IMR-90 (cell line): ENCODE data around the gene GRAMD1B. TPM values are rescaled to one million over a fixed set of nuclear protein-coding genes. Genes with fewer than 3 reads are reported as not detected.

Experiments
- ATAC-seq: fragments of 200-7000 bp; cut with Tn5 transposase; 2 replicates; pipeline ENCODE4 v1.9.1; 2020; ENCODE audit warnings: low read depth, mild to moderate bottlenecking, moderate library complexity
- BruUV-seq: library from RNA; stranded (reverse); fragments of 400-500 nt; replicated peaks from 2 replicates; lab custom pipeline; 2021; lab: Mats Ljungman, UMichigan
- CTCF ChIA-PET: fragments of 300-600 bp; formaldehyde crosslinking; extraction: SDS; loops from one replicate; lab custom pipeline; 2021; ENCODE audit warnings: antibody characterized with exemption; lab: Yijun Ruan, JAX
- POLR2A ChIA-PET: fragments of 300-600 bp; sonication (Branson Sonifier 250); formaldehyde crosslinking; loops from one replicate; lab custom pipeline; 2022; ENCODE audit warnings: antibody characterized with exemption; ENCODE audit not compliant: unreplicated experiment; lab: Charles Lee
- DNase-seq: peaks from one replicate; pipeline ENCODE4 v3.0.0; 2013
- H2AFZ ChIP-seq: replicated peaks from 2 replicates; pipeline ENCODE3; 2013; ENCODE audit warnings: low read length, mild to moderate bottlenecking; ENCODE audit not compliant: poor library complexity
- H2AK5ac ChIP-seq: 2 replicates; pipeline ENCODE4 v1.6.1; 2013; ENCODE audit warnings: low read depth, low read length, inconsistent platforms
- H2AK9ac ChIP-seq: replicated peaks from 2 replicates; pipeline ENCODE3; 2013; ENCODE audit warnings: mild to moderate bottlenecking, low read depth, low read length, moderate library complexity; ENCODE audit not compliant: poor library complexity
- H2BK120ac ChIP-seq: 2 replicates; pipeline ENCODE4 v1.6.1; 2013; ENCODE audit warnings: low read depth, low read length, inconsistent platforms
- H2BK15ac ChIP-seq: 3 replicates; pipeline ENCODE4 v1.6.1; 2013; ENCODE audit warnings: low read depth, low read length, inconsistent platforms
- H2BK20ac ChIP-seq: 2 replicates; pipeline ENCODE4 v1.6.1; 2013; ENCODE audit warnings: low read depth, mild to moderate bottlenecking, inconsistent platforms, low read length, moderate library complexity
- H2BK5ac ChIP-seq: 2 replicates; pipeline ENCODE4 v1.6.1; 2013; ENCODE audit warnings: mild to moderate bottlenecking, low read depth, low read length, inconsistent platforms; ENCODE audit not compliant: poor library complexity, severe bottlenecking
- H3K14ac ChIP-seq: replicated peaks from 2 replicates; pipeline ENCODE4 v1.6.1; 2013; ENCODE audit warnings: low read depth, low read length, inconsistent platforms
- H3K18ac ChIP-seq: 2 replicates; pipeline ENCODE4 v1.6.1; 2013; ENCODE audit warnings: low read depth, low read length, control low read depth
- H3K23ac ChIP-seq: 2 replicates; pipeline ENCODE4 v1.6.1; 2013; ENCODE audit warnings: low read depth, low read length, inconsistent platforms
- H3K27ac ChIP-seq: 2 replicates; pipeline ENCODE4 v1.5.1; 2013; ENCODE audit warnings: mild to moderate bottlenecking, control low read depth, low read length; ENCODE audit not compliant: insufficient read depth
- H3K27me3 ChIP-seq: 2 replicates; pipeline ENCODE4 v1.6.1; 2013; ENCODE audit warnings: low read length; ENCODE audit not compliant: control insufficient read depth, insufficient read depth
- H3K36me3 ChIP-seq: 2 replicates; pipeline ENCODE4 v1.6.1; 2013; ENCODE audit warnings: low read length, mixed read lengths; ENCODE audit not compliant: control insufficient read depth, insufficient read depth
- H3K4ac ChIP-seq: 2 replicates; pipeline ENCODE4 v1.6.1; 2013; ENCODE audit warnings: low read depth, low read length, inconsistent platforms
- H3K4me1 ChIP-seq: 2 replicates; pipeline ENCODE4 v1.6.1; 2013; ENCODE audit warnings: low read length, mixed read lengths; ENCODE audit not compliant: control insufficient read depth, insufficient read depth
- H3K4me2 ChIP-seq: 2 replicates; pipeline ENCODE4 v1.6.1; 2013; ENCODE audit warnings: low read depth, mild to moderate bottlenecking, control low read depth, low read length, moderate library complexity
- H3K4me3 ChIP-seq: 2 replicates; pipeline ENCODE4 v1.5.1; 2013; ENCODE audit warnings: low read depth, mild to moderate bottlenecking, control low read depth, low read length, moderate library complexity; ENCODE audit not compliant: insufficient read depth
- H3K56ac ChIP-seq: 2 replicates; pipeline ENCODE4 v1.6.1; 2013; ENCODE audit warnings: low read length, inconsistent platforms; ENCODE audit not compliant: insufficient read depth; ENCODE audit errors: extremely low read depth
- H3K79me1 ChIP-seq, 2 experiments: 2 replicates each; pipeline ENCODE4 v1.6.1; 2013; ENCODE audit warnings: low read length in 2 of 2, inconsistent platforms in 1 of 2, low read depth in 1 of 2
- H3K9ac ChIP-seq: 2 replicates; pipeline ENCODE4 v1.6.1; 2013; ENCODE audit warnings: low read depth, low read length, control low read depth
- H3K9me1 ChIP-seq: 2 replicates; pipeline ENCODE4 v1.6.1; 2013; ENCODE audit warnings: low read length, inconsistent platforms; ENCODE audit not compliant: insufficient read depth
- H3K9me3 ChIP-seq: 2 replicates; pipeline ENCODE4 v1.6.1; 2013; ENCODE audit warnings: low read length; ENCODE audit not compliant: control insufficient read depth, insufficient read depth
- H4K20me1 ChIP-seq: 2 replicates; pipeline ENCODE4 v1.6.1; 2013; ENCODE audit warnings: low read length, inconsistent platforms; ENCODE audit not compliant: insufficient read depth
- H4K5ac ChIP-seq: 2 replicates; pipeline ENCODE4 v1.6.1; 2013; ENCODE audit warnings: mild to moderate bottlenecking, low read depth, low read length, control low read depth
- H4K8ac ChIP-seq, 2 experiments: 2 replicates each; pipeline ENCODE4 v1.6.1; 2013; ENCODE audit warnings: low read depth in 2 of 2, low read length in 2 of 2, control low read depth in 1 of 2, inconsistent platforms in 1 of 2
- H4K91ac ChIP-seq: 2 replicates; pipeline ENCODE4 v1.6.1; 2013; ENCODE audit warnings: low read depth, low read length, inconsistent platforms; ENCODE audit not compliant: insufficient read depth
- BHLHE40 ChIP-seq: fragments of 150-350 bp; IDR thresholded peaks from 2 replicates; pipeline ENCODE4 v1.6.1; 2016; ENCODE audit warnings: mild to moderate bottlenecking, low read depth, low read length
- CEBPB ChIP-seq: IDR thresholded peaks from 2 replicates; pipeline ENCODE4 v1.6.1; 2012; ENCODE audit warnings: low read depth, low read length, improper control_type of control experiment
- CHD1 ChIP-seq: IDR thresholded peaks from 2 replicates; pipeline ENCODE4 v1.6.1; 2012; ENCODE audit warnings: low read depth, low read length, improper control_type of control experiment
- CTCF ChIP-seq: conservative IDR thresholded peaks from 2 replicates; pipeline ENCODE4 v1.5.1; 2012; ENCODE audit warnings: mild to moderate bottlenecking, low read depth, low read length, improper control_type of control experiment
- ELK1 ChIP-seq: fragments of 150-350 bp; IDR thresholded peaks from 2 replicates; pipeline ENCODE4 v1.6.1; 2016; ENCODE audit warnings: low read depth, mild to moderate bottlenecking, low read length, moderate library complexity, borderline replicate concordance
- MAZ ChIP-seq: IDR thresholded peaks from 2 replicates; pipeline ENCODE4 v1.6.1; 2012; ENCODE audit warnings: low read depth, mild to moderate bottlenecking, low read length, improper control_type of control experiment, moderate library complexity, borderline replicate concordance
- RAD21 ChIP-seq: IDR thresholded peaks from 2 replicates; pipeline ENCODE4 v1.6.1; 2012; ENCODE audit warnings: low read length, improper control_type of control experiment
- RCOR1 ChIP-seq: IDR thresholded peaks from 2 replicates; pipeline ENCODE4 v1.6.1; 2012; ENCODE audit warnings: mild to moderate bottlenecking, low read length, improper control_type of control experiment; ENCODE audit not compliant: insufficient replicate concordance
- SMC3 ChIP-seq: fragments of 150-350 bp; IDR thresholded peaks from 2 replicates; pipeline ENCODE4 v1.6.1; 2016; ENCODE audit warnings: low read depth, mild to moderate bottlenecking, antibody characterized with exemption, low read length, moderate library complexity
- USF2 ChIP-seq: fragments of 150-350 bp; IDR thresholded peaks from 2 replicates; pipeline ENCODE4 v1.6.1; 2017; ENCODE audit warnings: mild to moderate bottlenecking, antibody characterized with exemption, low read length, low read depth
- WGBS, 2 experiments: methylation state at CpG; one replicate each; pipeline versions ENCODE4 v1.1.5 to v1.1.7; 2013; ENCODE audit warnings: missing lambda C conversion rate in 2 of 2; ENCODE audit not compliant: insufficient read length in 1 of 2; ENCODE audit errors: extremely low coverage in 2 of 2; 5-methylcytosine and 5-hydroxymethylcytosine counted together
- dilution Hi-C: fragments of 300-500 bp; cut with HindIII; formaldehyde crosslinking; loops from one replicate; pipeline ENCODE4 v1.14.3; 2018; ENCODE audit warnings: low sequenced_read_pairs; ENCODE audit not compliant: unreplicated experiment
- in situ Hi-C: fragments of 300-500 bp; cut with MboI; formaldehyde crosslinking; loops from 3 replicates; pipeline ENCODE4 v1.14.3; 2019; ENCODE audit warnings: low sequenced_read_pairs, inconsistent platforms, mixed read lengths
- intact Hi-C: fragments of 100-400 bp; cut with micrococcal nuclease; formaldehyde crosslinking; loops from 2 replicates; pipeline ENCODE4 v1.10.0; 2022
- polyA plus RNA-seq, 3 experiments: library from polyadenylated mRNA; depleted of rRNA; stranded (reverse); fragments of >200 nt; gene quantifications; 2 replicates each; pipeline ENCODE4 v1.2.3, GENCODE V29; 2012; ENCODE audit warnings: low replicate concordance in 1 of 3
- total RNA-seq: library from RNA; depleted of rRNA; stranded (reverse); fragments of >200 nt; gene quantifications from 2 replicates; pipeline ENCODE4 v1.2.3, GENCODE V29; 2012

The GRAMD1B gene
- total and polyA plus RNA-seq, 2 of the 4 experiments (the other 2 are of a cell fraction) = 7.1 to 7.2 TPM

- dilution Hi-C loops = no loop called here
- Histone ChIP-seq H3K23ac (no peak overlapping the region), H3K27ac (no peak overlapping the region), H2AFZ (no peak overlapping the region), H3K56ac (no peak overlapping the region), H4K5ac (no peak overlapping the region), H3K9ac (no peak overlapping the region), H2BK5ac (no peak overlapping the region), H3K18ac (no peak overlapping the region), H3K79me1 (no peaks in the 10 kb centered on the region), H2AK5ac (no peak overlapping the region), H3K9me1 (no peaks in the 10 kb centered on the region), H2BK120ac (no peak overlapping the region), H2BK15ac (no peak overlapping the region), H3K14ac (no peak overlapping the region), H2AK9ac (no peak overlapping the region), H3K9me3 (no peaks in the 10 kb centered on the region), H3K4me1 (no peaks in the 10 kb centered on the region), H3K36me3 (no peaks in the 10 kb centered on the region), H4K20me1 (no peaks in the 10 kb centered on the region), H3K4me2 (no peak overlapping the region), H4K91ac (no peak overlapping the region), H4K8ac (no peak overlapping the region), H3K4ac (no peak overlapping the region), H3K27me3 (peaks cover 40% of the 10 kb centered on the region), H2BK20ac (no peak overlapping the region), H3K4me3 (no peak overlapping the region)
- intact Hi-C loops = loop anchor here (1.0 kb wide), 3 partner anchors 66 to 169 kb away; no protein-coding TSS in a partner anchor
- no peak for TF ChIP-seq ELK1
- TF ChIP-seq RAD21 = no peak
- TF ChIP-seq CEBPB = no peak
- no peak for TF ChIP-seq CHD1
- no peak for TF ChIP-seq USF2
- no peak for TF ChIP-seq SMC3
- no peak for TF ChIP-seq MAZ
- no peak for TF ChIP-seq CTCF
- no peak for TF ChIP-seq BHLHE40
- no peak for TF ChIP-seq RCOR1
- in situ Hi-C loops = loop anchor here (5.0 kb wide), 1 partner anchor 69 kb away; no protein-coding TSS in a partner anchor
- ATAC-seq (no peak), DNase-seq (no peak)
- 0% methylated on average over 1 of the region's 7 CpGs; no CpG with 5 or more reads in 1 of the 2 experiments for WGBS, 2 experiments
- ChIA-PET POLR2A (no interaction called here), CTCF (interaction anchor here (0.7 to 3.3 kb wide), 12 partner anchors 9 to 145 kb away, joined by 3 to 15 read pairs (median 3); no protein-coding TSS in a partner anchor)
- no TSS peak for BruUV-seq
Observed at GRCh38 chr11:123407996-123408597, 22.0 kb upstream of the GRAMD1B start.
